Stimulated activated CD8-positive, alpha-beta memory T cell treated with anti-CD3 and anti-CD28 coated beads, Interleukin-15, amount 100 ng/mL, for 24 hours (primary cell): Measurements from ENCODE around the gene CHTF18.
"Not testable (repeated sequence)": the region's sequence is repeated elsewhere in the genome, so short reads cannot be mapped to it uniquely, and the experiment has no call there.

Experiments
- DNase-seq: peaks from one replicate; pipeline ENCODE4 v3.0.0-alpha.2; 2020; ENCODE audit warnings: low read depth

Gene CHTF18

DNA sequence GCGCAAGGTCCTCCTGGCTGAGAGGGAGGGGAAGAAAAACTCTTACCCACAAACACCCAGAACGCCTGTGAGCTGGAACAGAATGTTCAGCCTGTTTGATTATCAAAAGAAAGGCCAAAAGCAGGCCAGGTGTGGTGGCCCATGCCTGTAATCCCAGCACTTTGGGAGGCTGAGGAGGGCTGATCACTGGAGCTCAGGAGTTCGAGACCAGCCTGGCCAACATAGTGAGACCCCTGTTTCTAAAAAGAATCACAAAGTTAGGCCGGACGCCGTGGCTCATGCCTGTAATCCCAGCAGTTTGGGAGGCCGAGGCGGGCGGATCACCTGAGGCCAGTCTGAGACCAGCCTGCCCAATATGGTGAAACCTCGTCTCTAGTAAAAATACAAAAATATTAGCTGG, 12.1 kb upstream of the CHTF18 start:
- DNase-seq, result not testable (repeated sequence)

GRCh38 chr16:776824-777223, 11.6 kb upstream of the CHTF18 start:
- DNase-seq, result no peak

DNA sequence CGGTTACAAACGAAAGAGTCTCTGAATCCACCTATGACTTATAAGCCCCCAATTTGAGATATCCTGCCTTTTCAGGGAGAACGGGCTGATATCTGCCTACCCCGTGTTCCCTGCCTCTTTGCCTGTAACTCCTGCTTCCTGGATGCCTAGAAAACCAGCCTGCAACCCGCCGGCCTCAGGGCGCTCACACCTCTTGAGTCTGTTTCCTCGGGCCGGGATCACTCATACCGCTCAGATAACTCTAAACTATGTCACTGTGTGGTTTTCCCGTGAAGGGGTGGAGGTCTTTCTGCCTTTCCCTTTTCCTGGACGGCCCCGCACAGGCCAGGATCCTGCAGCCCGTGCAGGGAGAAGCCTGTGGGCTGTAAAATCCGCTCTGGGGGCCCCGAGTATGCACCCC, 10.6 kb upstream of the CHTF18 start:
- no peak for DNase-seq

DNA sequence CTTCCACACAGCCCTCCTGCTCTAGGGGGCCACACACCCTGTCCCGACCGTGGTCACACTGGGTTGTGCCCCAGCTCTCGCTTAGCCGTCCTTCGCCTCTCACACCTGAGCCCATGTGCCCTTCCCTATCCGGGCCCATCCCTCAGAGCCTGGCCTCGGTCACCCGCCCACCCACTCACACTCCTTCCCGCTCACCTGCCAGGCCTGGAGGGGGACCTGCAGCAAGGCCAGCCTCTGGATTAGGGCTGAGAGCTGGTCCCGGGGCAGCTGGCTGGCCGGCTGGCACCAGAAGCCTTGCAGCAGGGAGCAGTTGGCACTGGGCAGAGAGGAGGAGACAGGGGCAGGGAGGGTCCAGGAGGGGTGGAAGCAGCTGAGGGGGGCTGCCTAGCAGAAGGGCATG, 10.0 kb upstream of the CHTF18 start:
- no peak for DNase-seq

DNA sequence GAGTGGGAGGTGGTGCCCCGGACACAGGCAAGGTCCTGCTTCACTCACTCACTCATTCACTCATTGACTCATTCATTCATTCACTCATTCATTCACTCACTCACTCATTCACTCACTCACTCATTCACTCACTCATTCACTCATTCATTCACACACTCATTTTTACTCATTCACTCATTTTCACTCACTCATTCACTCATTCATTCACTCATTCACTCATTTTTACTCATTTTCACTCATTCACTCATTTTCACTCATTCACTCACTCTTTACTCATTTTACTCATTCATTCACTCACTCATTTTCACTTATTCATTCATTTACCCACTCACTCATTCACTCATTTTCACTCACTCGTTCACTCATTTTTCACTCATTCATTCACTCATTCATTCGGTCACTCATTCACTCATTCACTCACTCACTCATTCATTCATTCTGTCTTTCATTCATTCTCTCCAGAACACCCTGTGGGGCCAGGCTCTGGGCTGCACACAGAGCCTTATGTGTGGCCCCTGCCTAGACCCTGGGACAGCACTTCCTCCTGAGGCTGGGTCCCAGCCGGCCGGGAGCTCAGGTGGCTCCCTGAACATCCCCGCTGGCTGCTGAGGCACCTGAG, 9.4 kb upstream of the CHTF18 start:
- no peak for DNase-seq

- DNase-seq, result no peak
These were observed 8.9 kb upstream of the CHTF18 start for GRCh38 chr16:779561-779960.

GRCh38 chr16:780296-780695, 8.1 kb upstream of the CHTF18 start:
- DNase-seq, result no peak

GRCh38 chr16:781346-782010, 6.9 kb upstream of the CHTF18 start:
- no peak for DNase-seq

DNA sequence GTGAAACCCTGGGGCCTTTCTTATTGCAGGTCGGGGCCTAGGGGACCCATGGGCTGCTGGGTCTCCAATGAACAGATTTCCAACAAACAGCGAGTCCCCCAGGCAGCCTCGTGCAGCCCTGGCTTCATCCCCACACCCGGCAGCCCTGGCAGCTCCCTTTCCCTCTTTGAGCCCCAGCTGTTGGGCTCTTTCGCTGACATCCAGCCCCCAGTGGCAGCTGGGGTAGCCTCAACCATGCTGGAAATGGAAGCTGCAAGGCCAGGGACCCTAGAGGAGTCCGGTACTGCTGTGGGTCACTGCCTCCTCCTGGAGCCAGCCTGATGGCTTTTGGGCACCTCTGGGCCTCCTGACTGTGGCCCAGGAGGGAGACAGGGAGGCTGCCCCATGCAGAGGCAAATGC, 6.2 kb upstream of the CHTF18 start:
- no peak for DNase-seq

DNA sequence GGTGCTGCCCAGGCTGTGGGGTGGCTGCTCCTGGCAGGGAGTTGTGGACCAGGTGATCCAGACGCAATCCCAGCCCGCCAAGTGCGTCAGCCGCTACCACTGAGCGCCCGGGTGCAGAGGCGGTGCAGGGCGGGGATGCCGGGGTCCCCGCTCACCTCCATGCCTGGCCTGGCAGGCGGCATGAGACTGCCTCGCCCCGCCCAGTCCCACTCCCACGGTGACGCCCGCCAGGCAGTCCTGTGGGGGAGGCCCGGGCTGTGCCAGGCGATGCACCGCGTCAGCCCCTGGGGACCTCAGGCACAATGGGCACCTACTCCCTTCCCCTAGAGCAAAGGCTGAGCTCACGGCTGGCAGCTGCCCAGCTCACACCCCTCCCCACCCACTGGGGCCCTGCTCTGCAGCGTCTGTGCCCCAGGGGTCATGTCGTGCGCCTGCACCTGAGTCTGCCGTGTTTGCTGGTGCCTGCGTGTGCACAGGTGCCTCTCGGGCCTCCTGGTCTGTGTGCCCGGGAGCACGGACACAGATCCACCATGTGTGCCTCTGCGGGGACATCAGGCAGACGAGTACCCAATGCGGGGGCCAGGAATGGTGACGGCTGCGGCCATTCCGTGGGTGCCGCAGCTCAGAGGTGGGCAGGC, 5.5 kb upstream of the CHTF18 start:
- DNase-seq, result no peak

- DNase-seq, result no peak
These were observed 4.8 kb upstream of the CHTF18 start for GRCh38 chr16:783404-784161.

- DNase-seq, result no peak
These were observed 4.0 kb upstream of the CHTF18 start for GRCh38 chr16:784431-784830.

GRCh38 chr16:785563-786535, 2.6 kb upstream of the CHTF18 start:
- peak; percentile 72 for DNase-seq

DNA sequence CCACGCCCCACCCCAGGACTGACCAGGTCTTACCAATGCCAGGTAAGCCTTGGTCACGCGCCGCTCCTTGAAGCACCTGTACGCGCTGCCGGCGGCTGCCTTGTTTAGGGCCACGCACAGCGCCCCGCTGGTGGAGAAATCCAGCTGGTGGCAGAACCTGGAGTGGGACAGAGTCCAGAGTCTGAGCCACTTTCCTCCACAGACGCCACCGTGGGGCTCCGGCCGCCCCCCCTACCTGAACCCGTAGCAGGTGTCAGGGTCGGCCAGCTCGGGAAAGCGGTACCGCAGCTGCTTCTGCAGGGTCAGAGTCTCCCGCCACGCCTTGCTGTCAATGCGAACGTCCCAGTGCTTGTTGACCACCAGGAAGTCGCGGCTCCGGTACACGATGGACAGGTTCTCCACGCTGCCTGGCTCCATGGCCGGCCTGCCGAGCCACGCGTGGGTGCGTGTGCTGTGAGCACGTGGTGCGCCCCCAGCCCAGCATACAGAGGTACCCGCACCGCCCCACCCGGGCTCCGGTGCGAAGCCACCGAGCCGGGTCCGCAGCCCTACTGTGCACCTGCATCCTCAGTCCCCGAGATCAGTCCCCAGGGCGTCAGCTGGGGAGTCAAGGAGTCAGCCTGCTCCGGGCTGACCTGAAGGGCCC, 976 bp upstream of the CHTF18 start:
- no peak for DNase-seq

DNA sequence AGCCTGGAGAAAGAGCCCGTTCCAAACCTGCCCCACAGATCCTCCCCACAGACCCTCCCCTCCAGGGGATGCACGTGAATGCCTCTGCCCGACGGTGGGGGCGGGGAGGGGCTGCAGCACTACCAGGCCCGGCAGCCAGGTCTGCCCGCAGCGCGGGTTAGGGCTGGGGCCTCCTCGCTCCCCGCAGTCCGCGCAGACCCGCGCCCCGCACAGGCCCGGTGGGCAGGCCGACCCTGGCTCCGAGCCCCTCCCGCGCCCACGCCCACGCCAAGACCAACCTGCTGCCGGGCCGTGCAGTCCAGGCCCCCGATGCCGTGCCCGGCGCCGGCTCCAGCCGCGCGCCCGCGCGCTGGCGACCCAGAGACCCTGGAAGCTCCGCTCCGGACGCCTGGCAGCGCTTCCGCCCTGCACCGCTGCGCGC, 432 bp upstream of the CHTF18 start, which contains the start of gene RPUSD1:
TSS of gene RPUSD1 (minus strand) at position 404 of the 421 bp plus-strand sequence. CDS start 644 bp downstream, outside the sequence.
- DNase-seq, result no peak

- no peak for DNase-seq
These were observed 901 bp downstream of the CHTF18 start for GRCh38 chr16:789191-789850.

- no peak for DNase-seq
These were observed 1.7 kb downstream of the CHTF18 start for GRCh38 chr16:790086-790485.

- no peak for DNase-seq
These were observed 2.7 kb downstream of the CHTF18 start for GRCh38 chr16:791131-791530.

GRCh38 chr16:792221-792995, 4.0 kb downstream of the CHTF18 start:
- DNase-seq, result no peak

GRCh38 chr16:793414-793813, 5.0 kb downstream of the CHTF18 start:
- DNase-seq, result no peak
